ENCODE data around the gene NKPD1.

Gene NKPD1

DNA sequence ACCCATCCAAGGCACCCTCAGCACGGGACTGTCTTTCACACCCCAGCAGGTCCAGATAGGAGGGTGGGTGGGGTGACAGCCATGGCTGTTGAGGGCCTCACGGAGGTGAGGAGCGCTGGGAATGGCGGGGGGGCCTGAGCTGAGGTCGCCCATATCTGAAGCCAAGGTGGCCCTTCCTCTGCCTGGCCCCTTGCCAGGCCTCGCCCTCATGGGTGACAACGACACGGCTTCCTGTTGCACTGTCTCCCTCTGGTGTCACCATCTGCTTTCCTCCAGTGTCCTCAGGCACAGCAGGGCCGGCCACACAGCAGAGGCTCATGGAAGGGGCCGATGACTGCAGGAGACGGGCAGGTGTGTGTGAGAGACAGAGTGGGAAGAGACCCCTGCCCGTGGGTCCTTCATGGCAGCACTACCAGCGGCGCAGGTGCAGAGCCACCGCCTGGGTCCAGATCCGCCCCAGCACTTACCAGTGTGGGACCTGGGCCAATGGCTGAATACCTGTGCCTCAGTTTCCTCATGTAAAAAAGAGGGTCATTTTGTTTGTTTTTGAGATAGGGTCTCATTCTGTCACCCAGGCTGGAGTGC, 8.1 kb upstream of the NKPD1 start:
- H3K4me3 ChIP-seq (ENCODE audit: low read length): no peak overlapping the region
- H3K9me2 ChIP-seq (replicated peaks; ENCODE audit: insufficient read depth, low read length): no peaks in the 10 kb centered on the region
- no peaks in the 10 kb centered on the region for H4K20me1 ChIP-seq (ENCODE audit: insufficient read depth, low read length)
- H3K27me3 ChIP-seq (replicated peaks; ENCODE audit: insufficient read depth, low read length): no peaks in the 10 kb centered on the region
- no peak overlapping the region for H2AFZ ChIP-seq (ENCODE audit: low read length)
- H3K79me2 ChIP-seq (ENCODE audit: low read length): no peaks in the 10 kb centered on the region
- H3K4me2 ChIP-seq (ENCODE audit: low read depth, low read length): no peak overlapping the region
- no peak overlapping the region for H3K27ac ChIP-seq (ENCODE audit: low read length)
- no peak for DNase-seq
- H3F3A ChIP-seq (ENCODE audit: insufficient read depth, low read length): no peaks in the 10 kb centered on the region
- H3K9me3 ChIP-seq (replicated peaks; ENCODE audit: insufficient read depth, low read length): no peaks in the 10 kb centered on the region
- H3K9ac ChIP-seq (ENCODE audit: low read length): no peak overlapping the region
- H3K4me1 ChIP-seq (ENCODE audit: low read length): peaks cover 4% of the 10 kb centered on the region; the same call in 1 of the 2 replicates
- TF ChIP-seq EZH2 (optimal IDR thresholded peaks at IDR 0.05; ENCODE audit: low read depth, low read length): no peak
- TF ChIP-seq, protein P1, sequence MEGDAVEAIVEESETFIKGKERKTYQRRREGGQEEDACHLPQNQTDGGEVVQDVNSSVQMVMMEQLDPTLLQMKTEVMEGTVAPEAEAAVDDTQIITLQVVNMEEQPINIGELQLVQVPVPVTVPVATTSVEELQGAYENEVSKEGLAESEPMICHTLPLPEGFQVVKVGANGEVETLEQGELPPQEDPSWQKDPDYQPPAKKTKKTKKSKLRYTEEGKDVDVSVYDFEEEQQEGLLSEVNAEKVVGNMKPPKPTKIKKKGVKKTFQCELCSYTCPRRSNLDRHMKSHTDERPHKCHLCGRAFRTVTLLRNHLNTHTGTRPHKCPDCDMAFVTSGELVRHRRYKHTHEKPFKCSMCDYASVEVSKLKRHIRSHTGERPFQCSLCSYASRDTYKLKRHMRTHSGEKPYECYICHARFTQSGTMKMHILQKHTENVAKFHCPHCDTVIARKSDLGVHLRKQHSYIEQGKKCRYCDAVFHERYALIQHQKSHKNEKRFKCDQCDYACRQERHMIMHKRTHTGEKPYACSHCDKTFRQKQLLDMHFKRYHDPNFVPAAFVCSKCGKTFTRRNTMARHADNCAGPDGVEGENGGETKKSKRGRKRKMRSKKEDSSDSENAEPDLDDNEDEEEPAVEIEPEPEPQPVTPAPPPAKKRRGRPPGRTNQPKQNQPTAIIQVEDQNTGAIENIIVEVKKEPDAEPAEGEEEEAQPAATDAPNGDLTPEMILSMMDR (IDR thresholded peaks at IDR 0.05; ENCODE audit: low read length): no peak
- no peak for TF ChIP-seq EZH2phosphoT487 (IDR thresholded peaks at IDR 0.05; ENCODE audit: low read length)
- H3K36me3 ChIP-seq (replicated peaks; ENCODE audit: insufficient read depth, low read length): no peaks in the 10 kb centered on the region

DNA sequence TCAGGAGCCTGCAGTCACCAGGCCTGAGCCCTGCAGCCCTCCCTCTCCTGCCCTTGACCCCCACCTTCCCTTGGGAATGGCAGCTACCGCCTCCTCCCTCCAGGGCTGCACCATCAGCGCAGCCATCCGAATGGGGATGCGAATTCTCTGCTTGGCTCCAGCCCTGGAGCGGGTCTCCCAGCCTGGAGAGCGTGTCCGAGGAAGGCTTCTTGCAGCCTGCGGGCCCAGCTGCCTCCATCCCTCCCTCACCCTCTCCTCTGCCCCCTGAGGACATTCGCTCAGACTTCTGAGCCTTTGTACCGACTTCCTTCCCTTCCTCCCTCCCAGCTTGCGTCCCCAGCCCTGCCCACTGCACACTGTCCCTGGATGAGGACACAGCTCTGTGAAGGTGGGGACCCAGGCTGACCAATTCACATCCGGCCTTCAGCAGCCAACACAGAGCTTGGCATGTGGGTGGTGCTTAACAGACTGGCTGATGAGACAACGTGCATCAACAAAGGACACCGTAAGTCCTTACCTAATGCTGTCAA, 6.0 kb upstream of the NKPD1 start:
- TF ChIP-seq EZH2 (optimal IDR thresholded peaks at IDR 0.05; ENCODE audit: low read depth, low read length) (no peak), EZH2phosphoT487 (IDR thresholded peaks at IDR 0.05; ENCODE audit: low read length) (no peak)
- TF ChIP-seq, protein P1 (IDR thresholded peaks at IDR 0.05; ENCODE audit: low read length): no peak
- H3K27ac ChIP-seq (ENCODE audit: low read length): no peak overlapping the region
- no peak overlapping the region for H3K4me3 ChIP-seq (ENCODE audit: low read length)
- H3K9ac ChIP-seq (ENCODE audit: low read length): no peak overlapping the region
- H3F3A ChIP-seq (ENCODE audit: insufficient read depth, low read length): no peaks in the 10 kb centered on the region
- H3K9me2 ChIP-seq (replicated peaks; ENCODE audit: insufficient read depth, low read length): no peaks in the 10 kb centered on the region
- H3K27me3 ChIP-seq (replicated peaks; ENCODE audit: insufficient read depth, low read length): peaks cover 6% of the 10 kb centered on the region; the same call in 1 of the 2 replicates
- no peaks in the 10 kb centered on the region for H3K79me2 ChIP-seq (ENCODE audit: low read length)
- H3K4me2 ChIP-seq (ENCODE audit: low read depth, low read length): no peak overlapping the region
- no peaks in the 10 kb centered on the region for H3K9me3 ChIP-seq (replicated peaks; ENCODE audit: insufficient read depth, low read length)
- DNase-seq: no peak
- H4K20me1 ChIP-seq (ENCODE audit: insufficient read depth, low read length): no peaks in the 10 kb centered on the region
- H3K36me3 ChIP-seq (replicated peaks; ENCODE audit: insufficient read depth, low read length): no peaks in the 10 kb centered on the region
- no peaks in the 10 kb centered on the region for H3K4me1 ChIP-seq (ENCODE audit: low read length)
- no peak overlapping the region for H2AFZ ChIP-seq (ENCODE audit: low read length)

DNA sequence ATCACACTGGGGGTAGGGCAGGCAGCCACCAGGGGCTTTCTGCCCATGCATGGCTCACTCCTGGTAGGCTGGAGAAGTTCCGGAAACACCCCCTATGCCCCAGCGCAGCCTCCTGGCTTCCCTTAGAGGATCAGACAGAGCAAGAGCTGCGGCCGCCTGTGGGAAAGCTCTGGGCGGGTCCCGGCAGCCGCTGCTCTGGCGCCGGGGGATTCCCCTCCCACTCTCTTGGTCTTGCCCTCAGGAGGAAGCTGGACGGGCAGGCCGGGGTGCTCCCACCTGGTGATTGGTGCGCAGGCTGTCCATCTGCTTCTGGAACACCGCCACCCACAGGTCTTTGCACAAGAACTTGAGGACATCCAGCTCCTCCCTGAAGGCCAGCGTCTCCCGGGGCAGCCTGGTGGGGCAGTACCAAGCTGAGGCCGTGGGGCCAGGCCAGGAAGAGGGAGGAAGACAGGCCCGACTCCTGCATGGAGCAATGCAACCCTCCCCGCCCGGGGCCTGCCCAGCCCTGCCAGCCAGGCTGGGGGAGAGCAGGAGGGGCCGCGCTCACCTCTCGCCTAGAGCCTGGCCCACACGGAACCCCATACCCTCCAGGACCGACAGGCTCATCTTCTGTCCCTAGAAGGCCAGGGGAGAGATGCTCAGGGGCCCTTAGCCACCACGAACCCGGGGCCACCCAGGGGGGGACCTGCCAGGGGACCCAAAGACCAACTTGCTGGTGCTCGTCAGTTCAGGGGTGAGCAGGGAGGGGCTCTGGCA, 4.0 kb upstream of the NKPD1 start:
- Histone ChIP-seq H3K27me3 (replicated peaks; ENCODE audit: insufficient read depth, low read length) (peaks cover 24% of the 10 kb centered on the region; the same call in 1 of the 2 replicates), H3F3A (ENCODE audit: insufficient read depth, low read length) (no peaks in the 10 kb centered on the region), H4K20me1 (ENCODE audit: insufficient read depth, low read length) (no peaks in the 10 kb centered on the region), H2AFZ (ENCODE audit: low read length) (no peak overlapping the region), H3K27ac (ENCODE audit: low read length) (no peak overlapping the region), H3K9me2 (replicated peaks; ENCODE audit: insufficient read depth, low read length) (no peaks in the 10 kb centered on the region), H3K79me2 (ENCODE audit: low read length) (no peaks in the 10 kb centered on the region), H3K4me2 (ENCODE audit: low read depth, low read length) (peak overlapping the region; percentile 39; the same call in 1 of the 2 replicates), H3K4me3 (ENCODE audit: low read length) (no peak overlapping the region), H3K9ac (ENCODE audit: low read length) (no peak overlapping the region), H3K9me3 (replicated peaks; ENCODE audit: insufficient read depth, low read length) (no peaks in the 10 kb centered on the region), H3K4me1 (ENCODE audit: low read length) (no peaks in the 10 kb centered on the region), H3K36me3 (replicated peaks; ENCODE audit: insufficient read depth, low read length) (no peaks in the 10 kb centered on the region)
- TF ChIP-seq EZH2phosphoT487 (IDR thresholded peaks at IDR 0.05; ENCODE audit: low read length) (no peak), EZH2 (optimal IDR thresholded peaks at IDR 0.05; ENCODE audit: low read depth, low read length) (no peak)
- TF ChIP-seq, protein P1 (IDR thresholded peaks at IDR 0.05; ENCODE audit: low read length): no peak
- DNase-seq: peak; percentile 43

Data from MM.1S (cell line).